GM12878 (cell line): ENCODE results near the gene ABCG1. TPM values are rescaled to one million over a fixed set of nuclear protein-coding genes. Genes with fewer than 3 reads are reported as not detected.

Source experiments
- ATAC-seq: fragments of 200-7000 bp; cut with Tn5 transposase; 3 replicates; pipeline ENCODE4 v1.9.1; 2020; ENCODE audit warnings: mild to moderate bottlenecking, moderate library complexity
- BruUV-seq: library from RNA; stranded (reverse); fragments of 400-500 nt; replicated peaks from 2 replicates; lab custom pipeline; 2021; lab: Mats Ljungman, UMichigan
- CTCF ChIA-PET: fragments of 300-600 bp; sonication (Branson Sonifier 250); formaldehyde crosslinking; extraction: SDS; loops from one replicate; lab custom pipeline; 2021; ENCODE audit warnings: inconsistent platforms; lab: Yijun Ruan, JAX
- POLR2A ChIA-PET: fragments of 350-600 bp; formaldehyde crosslinking; extraction: SDS; loops from one replicate; lab custom pipeline; 2021; ENCODE audit warnings: inconsistent platforms; lab: Charles Lee
- RAD21 ChIA-PET: fragments of 300-600 bp; sonication (Branson Sonifier 250); formaldehyde crosslinking; loops from one replicate; lab custom pipeline; 2023; ENCODE audit warnings: antibody characterized with exemption; ENCODE audit not compliant: unreplicated experiment; lab: Charles Lee
- SMC1A ChIA-PET: fragments of 300-600 bp; sonication (Branson Sonifier 250); formaldehyde crosslinking; loops from one replicate; lab custom pipeline; 2023; ENCODE audit not compliant: unreplicated experiment, uncharacterized antibody; lab: Charles Lee
- DNase-seq: peaks from one replicate; pipeline ENCODE4 v3.0.0-alpha.2; 2011; ENCODE audit warnings: low read depth, low spot score
- FAIRE-seq: peaks from 3 replicates; lab custom pipeline; 2011; peaks lifted over from hg19 to GRCh38; lab: Jason Lieb, UNC
- H2AFZ ChIP-seq: 2 replicates; pipeline ENCODE4 v1.6.0; 2011; ENCODE audit warnings: low read depth, low read length, control low read depth; ENCODE audit not compliant: control insufficient read depth
- H3K27ac ChIP-seq: 2 replicates; pipeline ENCODE4 v1.5.1; 2011; ENCODE audit warnings: control low read depth; ENCODE audit not compliant: control insufficient read depth, insufficient read depth
- H3K27me3 ChIP-seq, 2 experiments: replicated peaks in 1 of 2; 2 replicates each; pipeline versions ENCODE4 v1.6.0 to v1.6.1; 2011; ENCODE audit warnings: low read length in 1 of 2; ENCODE audit not compliant: control insufficient read depth in 2 of 2, insufficient read depth in 2 of 2
- H3K36me3 ChIP-seq, 2 experiments: 2 replicates each; pipeline ENCODE4 v1.5.1; 2011; ENCODE audit warnings: low read length in 1 of 2; ENCODE audit not compliant: control insufficient read depth in 2 of 2, insufficient read depth in 2 of 2
- H3K4me1 ChIP-seq: 2 replicates; pipeline ENCODE4 v1.6.1; 2011; ENCODE audit warnings: mild to moderate bottlenecking, low read length, moderate library complexity, mixed read lengths; ENCODE audit not compliant: control insufficient read depth, insufficient read depth
- H3K4me2 ChIP-seq: 2 replicates; pipeline ENCODE4 v1.6.0; 2011; ENCODE audit warnings: control low read depth; ENCODE audit not compliant: control insufficient read depth, insufficient read depth
- H3K4me3 ChIP-seq: fragments of 200-600 bp; sonication (generic); 2 replicates; pipeline ENCODE4 v1.5.1; 2016
- H3K79me2 ChIP-seq: 2 replicates; pipeline ENCODE4 v1.6.0; 2011; ENCODE audit warnings: low read length; ENCODE audit not compliant: control insufficient read depth, insufficient read depth
- H3K9ac ChIP-seq: 2 replicates; pipeline ENCODE4 v1.8.0; 2011; ENCODE audit warnings: low read length, control low read depth, mixed read lengths; ENCODE audit not compliant: control insufficient read depth, insufficient read depth
- H3K9me3 ChIP-seq: replicated peaks from 3 replicates; pipeline ENCODE4 v1.5.1; 2011; ENCODE audit warnings: mild to moderate bottlenecking, low read length; ENCODE audit not compliant: control insufficient read depth, insufficient read depth
- H4K20me1 ChIP-seq: 2 replicates; pipeline ENCODE4 v1.6.0; 2011; ENCODE audit not compliant: control insufficient read depth, insufficient read depth
- CTCF ChIP-seq, 3 experiments: IDR thresholded peaks in 2 of 3; conservative IDR thresholded peaks in 1 of 3; 2 replicates each; pipeline ENCODE4 v1.5.1; 2011; ENCODE audit warnings: low read depth in 3 of 3, low read length in 3 of 3, mild to moderate bottlenecking in 3 of 3, control low read depth in 2 of 3, moderate library complexity in 2 of 3, inconsistent platforms in 1 of 3, mixed read lengths in 1 of 3; ENCODE audit not compliant: control insufficient read depth in 2 of 3, insufficient read depth in 1 of 3; ENCODE audit errors: extremely low read depth in 1 of 3
- EED ChIP-seq: sonication (generic); IDR thresholded peaks from 2 replicates; pipeline ENCODE4 v1.6.1; 2016; ENCODE audit warnings: antibody characterized with exemption, low read depth
- ESRRA ChIP-seq: IDR thresholded peaks from 2 replicates; pipeline ENCODE4 v1.6.1; 2012; ENCODE audit warnings: mild to moderate bottlenecking, low read length, improper control_type of control experiment
- IRF5 ChIP-seq: fragments of 450-650 bp; IDR thresholded peaks from 2 replicates; pipeline ENCODE4 v1.6.1; 2017; ENCODE audit warnings: borderline replicate concordance
- LARP7 ChIP-seq: fragments of 450-650 bp; IDR thresholded peaks from 2 replicates; pipeline ENCODE4 v1.6.1; 2017; ENCODE audit warnings: mild to moderate bottlenecking
- NFYA ChIP-seq: IDR thresholded peaks from 2 replicates; pipeline ENCODE4 v1.6.1; 2011; ENCODE audit warnings: low read depth, mild to moderate bottlenecking, low read length, improper control_type of control experiment, borderline replicate concordance
- PKNOX1 ChIP-seq: fragments of 450-650 bp; IDR thresholded peaks from 2 replicates; pipeline ENCODE4 v1.6.1; 2016; ENCODE audit warnings: mild to moderate bottlenecking
- RCOR1 ChIP-seq: conservative IDR thresholded peaks from 2 replicates; pipeline ENCODE4 v1.6.1; 2012; ENCODE audit warnings: low read depth, low read length, improper control_type of control experiment
- RELB ChIP-seq: fragments of 450-650 bp; IDR thresholded peaks from 2 replicates; pipeline ENCODE4 v1.6.1; 2017; ENCODE audit warnings: low read depth, mild to moderate bottlenecking, moderate library complexity
- SIX5 ChIP-seq: IDR thresholded peaks from 2 replicates; pipeline ENCODE4 v1.6.1; 2011; ENCODE audit warnings: mild to moderate bottlenecking, low read depth, low read length, moderate library complexity; ENCODE audit not compliant: severe bottlenecking
- SUZ12 ChIP-seq: fragments of 200-600 bp; sonication (generic); IDR thresholded peaks from one replicate; pipeline ENCODE4 v1.6.1; 2018; ENCODE audit warnings: antibody characterized with exemption, mild to moderate bottlenecking; ENCODE audit not compliant: unreplicated experiment
- TCF7 ChIP-seq: IDR thresholded peaks from 2 replicates; pipeline ENCODE4 v1.6.1; 2014; ENCODE audit warnings: antibody characterized with exemption, borderline replicate concordance
- USF1 ChIP-seq: IDR thresholded peaks from 2 replicates; pipeline ENCODE4 v1.6.1; 2011; ENCODE audit warnings: borderline replicate concordance, low read depth, mild to moderate bottlenecking, moderate library complexity, mixed read lengths, low read length; ENCODE audit not compliant: insufficient read depth; ENCODE audit errors: extremely low read length
- ZNF274 ChIP-seq: IDR thresholded peaks from one replicate; pipeline ENCODE4 v1.8.0; 2011; ENCODE audit not compliant: insufficient read length, insufficient read depth
- WGBS: methylation state at CpG from one replicate; pipeline ENCODE4 v1.1.6; 2016; ENCODE audit warnings: low lambda C conversion rate; ENCODE audit not compliant: insufficient replicate concordance, insufficient coverage; ENCODE audit errors: missing lambda C conversion rate; 5-methylcytosine and 5-hydroxymethylcytosine counted together
- in situ Hi-C: fragments of 300-500 bp; cut with MboI; formaldehyde crosslinking; loops from 9 replicates; pipeline ENCODE4 v1.14.3; 2018; ENCODE audit warnings: mixed read lengths
- intact Hi-C: fragments of 100-400 bp; cut with micrococcal nuclease; formaldehyde crosslinking; loops from one replicate; pipeline ENCODE4 v1.14.2; 2022; ENCODE audit not compliant: unreplicated experiment
- polyA plus RNA-seq, 11 experiments: library from polyadenylated mRNA; depleted of rRNA in 4 of 11; unstranded in 6 of 11; stranded (reverse) in 5 of 11; fragments of >200 nt; fragmentation: Nextera tagmentation in 4 of 11; fragmentation: Illumina TruSeq in 1 of 11; extraction: Ambion mirVana in 4 of 11; extraction: Trizol in 1 of 11; gene quantifications; 1 replicate in 1 of 11; 2 replicates in 10 of 11; pipeline versions ENCODE4 v1.2.1 to v1.2.3, GENCODE V29; 2011 to 2016; ENCODE audit warnings: inconsistent platforms in 2 of 11, missing spikeins in 2 of 11, low read depth in 1 of 11
- total RNA-seq, 4 experiments: library from RNA; depleted of rRNA in 3 of 4; stranded (reverse); fragments of >200 nt in 3 of 4; fragmentation: Illumina TruSeq in 1 of 4; extraction: Trizol in 1 of 4; gene quantifications; 2 replicates each; pipeline versions ENCODE4 v1.2.1 to v1.2.3, GENCODE V29; 2013 to 2021

The ABCG1 gene
- total and polyA plus RNA-seq, 10 of the 15 experiments (the other 5 are each of a cell fraction or from before 2014, with no cell fraction given), result 0.59 to 19.3 (median 5.7) TPM

GRCh38 chr21:42212266-42212665 is 6.7 kb upstream of the ABCG1 start:
- no peaks in the 10 kb centered on the region for H3K36me3 ChIP-seq
- peaks cover 3% of the 10 kb centered on the region; the same call in 2 of the 3 replicates for H3K9me3 ChIP-seq
- no peak overlapping the region for H3K9ac ChIP-seq
- in situ Hi-C loops, result loop anchor here (25.0 kb wide), 1 partner anchor 1475 kb away; no protein-coding TSS in a partner anchor
- H3K27me3 ChIP-seq, result no peaks in the 10 kb centered on the region; a peak in 1 of 4 replicates
- H3K4me3 ChIP-seq, result no peak overlapping the region
- FAIRE-seq, result no peak
- H2AFZ ChIP-seq, result no peak overlapping the region
- H3K4me2 ChIP-seq, result no peak overlapping the region
- intact Hi-C loops, result no loop called here
- ATAC-seq, result no peak
- SMC1A ChIA-PET, result no interaction called here
- no TSS peak for BruUV-seq
- POLR2A ChIA-PET, result no interaction called here
- CTCF ChIA-PET, result interaction anchor here (0.9 kb wide), 1 partner anchor 12 kb away, joined by 3 read pairs; no protein-coding TSS in a partner anchor
- no peak for DNase-seq
- RAD21 ChIA-PET, result interaction anchor here (0.7 kb wide), 1 partner anchor 47 kb away, joined by 3 read pairs; no protein-coding TSS in a partner anchor
- H4K20me1 ChIP-seq, result no peaks in the 10 kb centered on the region
- no peaks in the 10 kb centered on the region for H3K79me2 ChIP-seq
- WGBS, result 57% methylated on average over 3 of the region's 3 CpGs
- no peak overlapping the region for H3K27ac ChIP-seq
- H3K4me1 ChIP-seq, result no peaks in the 10 kb centered on the region
- TF ChIP-seq LARP7 (no peak), ESRRA (no peak), TCF7 (no peak), ZNF274 (no peak), USF1 (no peak), RCOR1 (no peak), SIX5 (no peak), NFYA (no peak), PKNOX1 (no peak), SUZ12 (no peak), RELB (no peak), EED (no peak), CTCF (IDR thresholded peaks at IDR 0.05 in 2 of 3, conservative IDR thresholded peaks at IDR 0.05 in 1 of 3; ENCODE audit: control insufficient read depth in 2 of 3, extremely low read depth in 1 of 3, insufficient read depth in 1 of 3, low read depth in 3 of 3, low read length in 3 of 3) (no peak), IRF5 (no peak)
